DOHH2 (cell line): Measurements from ENCODE around the gene CACNB1.

Source experiments
- H3F3A ChIP-seq: fragments of 200-600 bp; sonication (generic), shearing (Covaris generic); 2 replicates; pipeline ENCODE4 v1.6.0; 2016; ENCODE audit warnings: antibody characterized with exemption, mild to moderate bottlenecking; ENCODE audit not compliant: control insufficient read depth, insufficient read depth
- H3K27ac ChIP-seq: fragments of 200-600 bp; sonication (generic); 2 replicates; pipeline ENCODE4 v1.5.1; 2014; ENCODE audit warnings: low read depth, mild to moderate bottlenecking, low read length, moderate library complexity
- H3K27me3 ChIP-seq: fragments of 200-600 bp; sonication (generic); 2 replicates; pipeline ENCODE4 v1.6.1; 2014; ENCODE audit warnings: mild to moderate bottlenecking, low read length, mixed read lengths; ENCODE audit not compliant: control insufficient read depth
- H3K36me3 ChIP-seq: fragments of 200-600 bp; sonication (generic); 2 replicates; pipeline ENCODE4 v1.6.1; 2014; ENCODE audit warnings: mild to moderate bottlenecking, low read length, moderate library complexity, mixed read lengths; ENCODE audit not compliant: control insufficient read depth
- H3K4me1 ChIP-seq: fragments of 200-600 bp; sonication (generic); 2 replicates; pipeline ENCODE4 v1.6.1; 2014; ENCODE audit warnings: mild to moderate bottlenecking, low read length, mixed read lengths; ENCODE audit not compliant: control insufficient read depth
- H3K4me2 ChIP-seq: fragments of 200-600 bp; sonication (generic); 2 replicates; pipeline ENCODE4 v1.6.0; 2014; ENCODE audit warnings: mild to moderate bottlenecking, low read length, moderate library complexity
- H3K4me3 ChIP-seq: fragments of 200-600 bp; sonication (generic); 2 replicates; pipeline ENCODE4 v1.5.1; 2014; ENCODE audit warnings: mild to moderate bottlenecking, low read length, mixed read lengths
- H3K79me2 ChIP-seq: fragments of 200-600 bp; sonication (generic); 2 replicates; pipeline ENCODE4 v1.6.1; 2014; ENCODE audit warnings: mild to moderate bottlenecking, low read length, mixed read lengths; ENCODE audit not compliant: control insufficient read depth
- H3K9me2 ChIP-seq: fragments of 200-600 bp; sonication (generic); replicated peaks from 2 replicates; pipeline ENCODE4 v1.6.1; 2014; ENCODE audit warnings: mild to moderate bottlenecking, low read length, mixed read lengths; ENCODE audit not compliant: control insufficient read depth
- H3K9me3 ChIP-seq: fragments of 200-600 bp; sonication (generic); 2 replicates; pipeline ENCODE4 v1.6.1; 2014; ENCODE audit warnings: antibody characterized with exemption, low read length, mixed read lengths; ENCODE audit not compliant: control insufficient read depth, insufficient read depth
- H4K20me1 ChIP-seq: fragments of 200-600 bp; sonication (generic); 2 replicates; pipeline ENCODE4 v1.6.0; 2014; ENCODE audit warnings: low read depth, mild to moderate bottlenecking, antibody characterized with exemption, low read length, moderate library complexity; ENCODE audit not compliant: control insufficient read depth, insufficient read depth
- CTCF ChIP-seq: fragments of 200-600 bp; sonication (generic); IDR thresholded peaks from one replicate; pipeline ENCODE4 v1.5.1; 2014; ENCODE audit warnings: antibody characterized with exemption, mild to moderate bottlenecking, low read depth, low read length; ENCODE audit not compliant: poor library complexity, severe bottlenecking
- EZH2phosphoT487 ChIP-seq: fragments of 200-600 bp; sonication (generic); IDR thresholded peaks from 2 replicates; pipeline ENCODE4 v1.6.1; 2017; ENCODE audit warnings: borderline replicate concordance, mild to moderate bottlenecking, antibody characterized with exemption, low read length, moderate library complexity, mixed read lengths

Gene CACNB1

GRCh38 chr17:39236981-39237441 lies 39.5 kb upstream of the CACNB1 start:
- Histone ChIP-seq H3K27ac (no peak overlapping the region), H3F3A (peaks cover 4% of the 10 kb centered on the region; the same call in 1 of the 2 replicates), H3K4me2 (no peak overlapping the region), H3K27me3 (no peaks in the 10 kb centered on the region), H3K4me3 (no peak overlapping the region), H3K9me2 (no peaks in the 10 kb centered on the region), H3K79me2 (no peaks in the 10 kb centered on the region), H3K36me3 (no peaks in the 10 kb centered on the region), H3K9me3 (no peaks in the 10 kb centered on the region), H3K4me1 (peaks cover 47% of the 10 kb centered on the region), H4K20me1 (no peaks in the 10 kb centered on the region; the same call in 1 of the 2 replicates)
- no peak for TF ChIP-seq CTCF
- no peak for TF ChIP-seq EZH2phosphoT487

- Histone ChIP-seq H3K4me2 (no peak overlapping the region), H4K20me1 (no peaks in the 10 kb centered on the region; the same call in 1 of the 2 replicates), H3K36me3 (no peaks in the 10 kb centered on the region), H3K9me2 (no peaks in the 10 kb centered on the region), H3K27me3 (no peaks in the 10 kb centered on the region), H3K9me3 (no peaks in the 10 kb centered on the region), H3F3A (peaks cover 4% of the 10 kb centered on the region; the same call in 1 of the 2 replicates), H3K79me2 (no peaks in the 10 kb centered on the region), H3K4me3 (no peak overlapping the region), H3K4me1 (peaks cover 47% of the 10 kb centered on the region), H3K27ac (no peak overlapping the region)
- no peak for TF ChIP-seq CTCF
- no peak for TF ChIP-seq EZH2phosphoT487
Observed at GRCh38 chr17:39236450-39236927, 39.0 kb upstream of the CACNB1 start.

GRCh38 chr17:39235555-39236449 lies 38.3 kb upstream of the CACNB1 start:
- Histone ChIP-seq H3K4me2 (0 out of 2 replicates have a peak overlapping the region, but pooled peaks have one; percentile 2), H3K4me3 (no peak overlapping the region), H3K4me1 (peaks cover 49% of the 10 kb centered on the region), H3K79me2 (no peaks in the 10 kb centered on the region), H3K27me3 (no peaks in the 10 kb centered on the region), H3F3A (peaks cover 4% of the 10 kb centered on the region; the same call in 1 of the 2 replicates), H3K36me3 (no peaks in the 10 kb centered on the region), H3K27ac (no peak overlapping the region), H3K9me2 (no peaks in the 10 kb centered on the region), H3K9me3 (no peaks in the 10 kb centered on the region), H4K20me1 (no peaks in the 10 kb centered on the region; the same call in 1 of the 2 replicates)
- TF ChIP-seq CTCF, result peak; percentile 100
- TF ChIP-seq EZH2phosphoT487, result no peak
